NB4 (cell line): ENCODE results near the gene POU6F2.

ENCODE experiments used
- CTCF ChIP-seq: IDR thresholded peaks from one replicate; pipeline ENCODE4 v1.5.1; 2012; ENCODE audit warnings: low read depth, low read length
- MAX ChIP-seq: IDR thresholded peaks from 2 replicates; pipeline ENCODE4 v1.6.1; 2011; ENCODE audit warnings: low read depth, low read length
- MYC ChIP-seq: IDR thresholded peaks from 2 replicates; pipeline ENCODE4 v1.6.1; 2011; ENCODE audit warnings: low read depth, low read length
- POLR2A ChIP-seq: IDR thresholded peaks from 2 replicates; pipeline ENCODE4 v1.6.1; 2011; ENCODE audit warnings: mild to moderate bottlenecking; ENCODE audit not compliant: insufficient read length; ENCODE audit errors: extremely low read depth

- TF ChIP-seq CTCF = no peak
- TF ChIP-seq MAX = no peak
- no peak for TF ChIP-seq POLR2A
- no peak for TF ChIP-seq MYC
Observed at GRCh38 chr7:39261771-39262170, 284.1 kb downstream of the POU6F2 start.
